Right lung (tissue), 5 donors: Measurements from ENCODE around the gene SLC48A1. TPM values are rescaled to one million over a fixed set of nuclear protein-coding genes. Genes with fewer than 3 reads are reported as not detected.

ENCODE experiments used
- DNase-seq, 2 donors: peaks; one replicate each; pipeline ENCODE4 v3.0.0-alpha.2; 2013
- polyA plus RNA-seq, 5 donors: library from polyadenylated mRNA; unstranded; fragments of 120-200 nt; gene quantifications; one replicate each; pipeline versions ENCODE4 v1.2.1 to v1.2.3, GENCODE V29; 2013; ENCODE audit warnings: inconsistent platforms in 1 of 5, low replicate concordance in 1 of 5; ENCODE audit not compliant: insufficient read length in 5 of 5, insufficient read depth in 1 of 5

SLC48A1 gene
- polyA plus RNA-seq, 5 donors, result 14.7 to 19.4 (median 16.4) TPM

GRCh38 chr12:47743311-47743860, 29.7 kb upstream of the SLC48A1 start:
- no peak for DNase-seq

GRCh38 chr12:47744005-47744651, 28.9 kb upstream of the SLC48A1 start:
- DNase-seq, result no peak

DNA sequence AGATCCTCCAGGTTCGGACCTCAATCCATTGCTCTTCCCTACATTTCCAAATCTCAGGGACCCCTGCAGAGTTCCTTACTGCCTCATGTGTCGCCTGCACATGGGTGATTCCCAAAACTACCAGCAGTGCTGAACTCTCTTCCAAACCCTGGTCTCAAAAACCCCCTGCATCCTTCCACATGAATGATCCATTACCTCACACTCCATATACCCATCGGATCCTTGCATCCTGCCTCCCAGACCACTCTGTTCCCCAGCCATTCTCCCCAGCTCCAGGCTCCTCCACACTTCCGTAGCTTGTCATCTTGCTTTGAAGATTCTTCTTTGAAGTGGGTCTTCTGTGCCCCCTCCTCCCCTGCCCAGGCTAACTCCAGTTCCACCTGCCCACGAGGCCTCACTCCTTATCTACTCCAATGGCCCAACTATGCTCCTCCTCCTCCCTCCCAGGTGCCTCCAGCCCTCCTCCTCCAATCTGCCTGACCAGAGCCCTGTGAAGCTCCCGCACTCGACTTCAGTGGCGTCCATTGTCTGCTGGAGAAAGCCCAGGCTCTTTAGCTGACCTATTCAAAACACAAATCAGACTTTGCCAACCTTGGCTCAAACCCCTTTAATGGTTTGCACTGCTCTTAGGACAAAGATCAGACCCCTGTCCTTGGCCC, 28.1 kb upstream of the SLC48A1 start:
- no peak for DNase-seq

DNA sequence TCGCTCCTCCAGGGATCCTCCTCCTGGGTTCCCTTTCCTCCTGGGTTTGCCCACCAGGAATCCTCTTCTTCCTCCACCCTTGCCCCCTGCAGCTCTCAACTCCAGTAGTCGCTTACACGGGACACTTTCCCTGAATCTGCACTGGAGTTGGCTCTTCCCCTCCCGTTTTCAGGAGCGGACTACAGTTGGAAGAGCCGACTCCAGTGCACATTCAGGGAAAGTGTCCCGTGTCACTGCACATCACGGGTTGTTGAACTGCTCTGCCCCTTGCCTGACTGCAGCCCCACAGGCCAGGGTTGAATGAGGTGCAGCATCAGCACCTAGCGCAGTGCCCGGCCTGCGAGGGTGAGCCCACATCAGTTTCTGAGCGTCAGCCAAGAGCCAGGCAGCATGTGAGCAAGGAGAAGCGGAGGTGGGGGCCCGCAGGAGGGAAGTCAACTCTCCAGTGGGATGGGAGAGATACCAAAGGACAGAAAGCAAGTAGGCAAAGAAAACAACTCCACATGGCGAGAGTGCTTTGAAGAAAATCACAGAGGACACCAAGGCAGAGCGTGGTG, 27.5 kb upstream of the SLC48A1 start:
- DNase-seq, result no peak

- no peak for DNase-seq
Observed at GRCh38 chr12:47746073-47746472, 27.0 kb upstream of the SLC48A1 start.

GRCh38 chr12:47746523-47746922, 26.5 kb upstream of the SLC48A1 start:
- no peak for DNase-seq

- no peak for DNase-seq
Observed at GRCh38 chr12:47747126-47747525, 25.9 kb upstream of the SLC48A1 start.

- DNase-seq, result no peak
Observed at GRCh38 chr12:47747596-47748506, 25.2 kb upstream of the SLC48A1 start.

- no peak for DNase-seq
Observed at GRCh38 chr12:47748507-47748828, 24.6 kb upstream of the SLC48A1 start.

- no peak for DNase-seq
Observed at GRCh38 chr12:47748899-47749298, 24.1 kb upstream of the SLC48A1 start.

DNA sequence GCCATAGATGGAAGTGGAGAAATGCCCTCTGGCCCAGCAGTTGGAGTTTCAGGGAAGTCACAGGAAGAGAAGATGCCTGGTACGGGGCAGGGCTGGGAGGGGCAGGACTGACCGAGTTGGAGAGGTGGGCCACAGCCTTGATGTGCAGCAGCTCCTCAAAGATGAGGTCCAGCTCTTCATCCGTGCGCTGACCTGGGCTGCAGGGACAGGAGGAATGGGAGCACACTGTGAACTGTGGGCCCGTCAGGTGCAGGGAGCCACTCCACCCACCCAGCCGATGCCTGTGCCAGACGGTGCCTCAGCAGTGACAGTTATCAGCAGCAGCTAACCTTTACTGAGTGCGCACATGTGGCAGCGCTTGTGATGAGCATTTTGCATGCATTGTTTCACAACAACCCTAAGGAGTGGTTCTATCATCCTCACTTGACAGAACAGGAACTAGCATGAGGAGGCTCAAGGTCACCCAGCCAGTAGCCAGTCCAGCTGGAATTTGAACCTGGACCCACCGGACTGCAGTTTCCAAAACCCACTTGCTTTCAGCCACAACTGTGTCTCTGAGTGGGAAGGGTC, 22.7 kb upstream of the SLC48A1 start:
- DNase-seq, result no peak

DNA sequence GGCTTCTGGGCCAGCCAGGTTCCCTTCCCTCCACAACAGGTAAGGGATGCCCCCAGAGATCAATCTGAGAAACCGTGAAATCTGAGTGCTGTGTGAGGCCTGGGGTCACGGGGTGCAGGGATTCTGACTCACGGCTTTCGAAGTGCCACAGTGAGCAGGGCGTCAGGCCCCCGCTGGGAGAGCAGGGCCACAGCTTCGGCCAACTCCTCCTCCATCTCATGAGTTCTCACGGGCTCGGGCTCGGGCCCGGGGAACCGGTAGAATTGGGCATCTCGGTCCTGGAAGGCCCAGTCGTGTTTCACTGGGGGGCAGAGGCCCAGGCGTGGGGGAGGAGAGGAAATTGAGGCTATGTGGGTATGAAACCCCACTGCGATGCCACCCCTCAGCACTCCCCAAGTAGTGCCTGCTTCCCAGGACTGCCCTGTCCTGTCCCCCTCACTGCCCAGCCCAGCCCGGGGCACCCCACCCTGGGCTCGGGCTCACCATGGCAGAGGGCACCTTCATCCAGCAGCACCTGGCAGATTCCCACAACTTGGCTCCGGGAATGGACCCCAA, 22.0 kb upstream of the SLC48A1 start:
- DNase-seq, result no peak

- DNase-seq, result no peak
Observed at GRCh38 chr12:47751561-47751960, 21.5 kb upstream of the SLC48A1 start.

DNA sequence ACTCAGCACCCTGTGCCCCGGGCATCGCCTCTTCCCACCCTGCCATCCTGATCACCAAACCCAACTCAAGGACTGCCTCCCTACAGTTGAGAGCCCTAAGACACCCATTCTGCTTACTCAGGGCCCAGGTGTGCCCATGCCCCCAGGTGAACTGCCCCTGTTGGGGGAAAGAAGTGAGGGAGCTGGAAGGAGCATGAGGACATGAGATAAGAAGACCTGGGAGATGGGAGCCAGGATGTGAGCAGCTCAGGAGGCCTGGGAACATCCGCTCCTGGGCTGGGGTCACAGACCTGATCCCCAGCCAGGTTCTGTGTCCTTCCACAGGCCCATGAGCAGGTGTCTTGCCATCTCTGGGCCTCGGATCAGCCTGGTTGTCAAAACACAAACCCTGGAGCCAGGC, 20.9 kb upstream of the SLC48A1 start:
- DNase-seq, result no peak

- DNase-seq, result no peak
Observed at GRCh38 chr12:47752552-47752951, 20.5 kb upstream of the SLC48A1 start.

- DNase-seq, result peak in 1 of 2 donors; percentile 35
Observed at GRCh38 chr12:47753021-47754001, 19.7 kb upstream of the SLC48A1 start.

GRCh38 chr12:47754126-47754525, 18.9 kb upstream of the SLC48A1 start:
- DNase-seq, result no peak

GRCh38 chr12:47754881-47755280, 18.2 kb upstream of the SLC48A1 start:
- DNase-seq, result peak in 1 of 2 donors; percentile 45

DNA sequence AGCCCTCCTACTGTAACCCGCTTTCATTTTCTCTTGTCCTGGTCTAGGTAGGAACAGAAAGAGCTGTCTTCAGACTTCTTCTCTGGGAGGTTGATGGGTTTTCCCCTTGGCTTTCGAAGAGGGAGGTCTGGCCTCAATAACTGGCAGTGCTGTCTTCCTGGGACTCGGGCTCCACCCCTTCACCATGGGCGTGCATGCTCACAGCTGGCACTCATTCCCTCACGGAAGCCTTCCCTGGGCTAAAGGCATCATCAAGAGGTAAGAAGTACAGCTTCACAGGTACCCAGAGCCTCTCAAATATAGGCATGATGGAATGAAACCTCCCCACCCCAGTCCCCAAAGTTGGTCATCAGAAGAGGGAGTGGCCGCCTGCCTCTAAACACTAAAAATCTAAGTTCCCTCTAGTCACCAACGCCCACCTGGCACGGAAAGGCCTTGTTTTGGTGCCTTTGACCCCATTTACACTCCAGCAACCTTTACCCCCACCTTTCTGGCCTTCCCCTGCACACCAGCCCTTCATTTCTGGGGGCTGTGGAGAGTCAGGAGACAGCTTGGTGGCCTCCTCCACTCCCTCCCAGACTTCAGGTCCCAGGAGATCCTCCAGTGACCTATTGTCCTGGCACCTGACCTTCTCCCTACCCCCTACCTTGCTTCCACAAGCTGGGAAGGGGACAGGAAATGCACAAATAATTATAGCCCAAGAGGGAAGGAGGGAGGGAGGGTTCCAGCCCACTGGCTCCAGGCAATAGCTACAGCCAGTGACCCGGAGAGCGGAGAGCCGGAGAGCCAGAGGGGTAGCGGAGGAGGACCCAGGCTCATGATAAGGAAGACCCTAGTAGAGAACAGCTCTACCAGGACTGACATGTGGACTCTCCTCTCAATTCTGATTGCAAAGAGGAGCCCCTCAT, 17.1 kb upstream of the SLC48A1 start:
- DNase-seq, result no peak
